HG03135 (cell line): ENCODE measurements around the gene SBNO1.
"Not testable (repeated sequence)": the region's sequence is repeated elsewhere in the genome, so short reads cannot be mapped to it uniquely, and the experiment has no call there.

Source experiments
- ATAC-seq: cut with Tn5 transposase; IDR thresholded peaks from one replicate; pipeline ENCODE4 v1.9.1; 2021; ENCODE audit warnings: mild to moderate bottlenecking, moderate library complexity; ENCODE audit not compliant: unreplicated experiment

SBNO1 gene

DNA sequence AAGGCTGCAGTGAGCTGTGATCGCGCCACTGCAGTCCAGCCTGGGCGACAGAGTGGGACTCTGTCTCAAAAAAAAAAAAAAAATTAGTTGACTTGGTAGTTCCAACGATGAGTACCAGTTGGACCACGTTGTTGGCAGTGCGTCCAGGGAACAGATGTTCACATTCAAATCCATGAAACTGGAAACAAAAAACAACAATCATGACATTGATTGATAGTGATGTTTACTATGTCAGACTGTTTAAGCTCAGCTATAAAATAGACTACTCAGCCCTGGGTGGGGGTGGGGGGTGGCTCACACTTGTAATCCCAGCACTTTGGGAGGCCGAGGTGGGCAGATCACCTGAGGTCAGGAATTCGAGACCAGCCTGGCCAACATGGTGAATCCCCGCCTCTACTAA is 112.3 kb downstream of the SBNO1 start:
- ATAC-seq: not testable (repeated sequence)

DNA sequence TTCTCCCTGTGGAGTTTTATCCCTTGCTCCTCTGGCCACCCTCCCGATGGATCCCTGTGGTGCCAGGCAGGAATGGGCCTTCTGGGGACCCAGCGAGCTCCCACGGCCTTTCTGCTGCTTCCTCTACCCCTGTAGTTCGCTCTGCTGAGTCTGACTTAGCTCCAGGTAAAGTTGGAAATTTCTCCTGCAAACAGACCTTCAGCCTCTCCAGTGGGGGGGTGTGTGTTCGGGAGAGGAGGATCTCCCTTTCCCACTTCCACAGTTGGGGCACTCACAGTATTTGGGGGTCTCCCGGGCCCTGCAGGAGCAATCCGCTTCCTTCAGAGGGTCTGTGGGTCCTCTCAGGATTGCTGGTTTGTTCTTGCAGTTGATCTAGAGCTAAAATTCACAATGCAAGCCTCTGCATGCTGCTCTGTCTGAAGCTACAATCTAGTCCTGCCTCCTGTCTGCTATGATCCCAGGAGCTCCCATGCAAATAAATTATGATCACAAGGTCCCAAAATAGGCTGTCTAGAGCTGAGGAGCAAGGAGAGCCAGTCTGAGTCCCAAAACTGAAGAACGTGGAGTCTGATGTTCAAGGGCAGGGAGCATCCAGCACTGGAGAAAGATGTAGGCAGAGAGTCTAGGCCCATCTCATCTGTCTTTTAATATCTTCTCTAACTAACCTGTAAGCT is 113.1 kb downstream of the SBNO1 start:
- ATAC-seq: no peak

DNA sequence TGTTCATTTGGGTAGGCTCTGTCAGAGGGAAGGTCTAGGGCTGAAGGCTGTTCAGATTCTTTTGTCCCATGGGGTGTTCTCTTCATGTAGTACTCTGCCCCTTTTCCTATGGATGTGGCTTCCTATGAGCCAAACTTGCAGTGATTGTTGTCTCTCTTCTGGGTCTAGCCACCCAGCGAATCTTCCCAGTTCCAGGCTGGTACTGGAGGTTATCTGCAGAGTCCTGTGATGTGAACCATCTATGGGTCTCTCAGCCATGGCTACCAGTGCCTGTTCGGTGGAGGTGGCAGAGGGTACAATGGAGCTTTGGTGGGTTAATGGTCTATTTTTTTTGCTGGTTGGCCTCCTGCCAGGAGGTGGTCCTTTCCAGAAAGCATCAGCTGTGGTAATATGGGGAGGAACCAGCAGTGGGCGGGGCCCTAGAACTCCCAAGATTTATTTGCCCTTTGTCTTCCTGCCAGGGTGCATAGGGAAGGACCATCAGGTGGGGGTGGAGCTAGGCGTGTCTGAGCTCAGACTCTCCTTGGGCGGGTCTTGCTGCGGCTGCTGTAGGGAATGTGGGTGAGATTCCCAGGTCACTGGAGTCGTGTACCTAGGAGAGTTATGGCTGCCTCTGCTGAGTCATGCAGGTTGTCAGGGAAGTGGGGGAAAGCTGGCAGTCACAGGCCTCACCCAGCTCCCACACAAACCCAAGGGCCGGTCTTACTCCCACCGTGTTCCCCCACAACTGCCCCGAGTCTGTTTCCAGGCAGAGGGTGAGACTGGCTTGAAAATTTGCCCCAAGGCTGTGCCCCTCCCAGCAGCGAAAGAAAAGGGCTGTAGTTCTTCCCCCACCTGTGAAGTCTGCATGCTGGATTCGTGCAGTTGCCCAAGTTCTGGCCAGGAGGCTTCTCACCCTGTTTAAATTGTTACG is 113.9 kb downstream of the SBNO1 start:
- ATAC-seq: no peak

DNA sequence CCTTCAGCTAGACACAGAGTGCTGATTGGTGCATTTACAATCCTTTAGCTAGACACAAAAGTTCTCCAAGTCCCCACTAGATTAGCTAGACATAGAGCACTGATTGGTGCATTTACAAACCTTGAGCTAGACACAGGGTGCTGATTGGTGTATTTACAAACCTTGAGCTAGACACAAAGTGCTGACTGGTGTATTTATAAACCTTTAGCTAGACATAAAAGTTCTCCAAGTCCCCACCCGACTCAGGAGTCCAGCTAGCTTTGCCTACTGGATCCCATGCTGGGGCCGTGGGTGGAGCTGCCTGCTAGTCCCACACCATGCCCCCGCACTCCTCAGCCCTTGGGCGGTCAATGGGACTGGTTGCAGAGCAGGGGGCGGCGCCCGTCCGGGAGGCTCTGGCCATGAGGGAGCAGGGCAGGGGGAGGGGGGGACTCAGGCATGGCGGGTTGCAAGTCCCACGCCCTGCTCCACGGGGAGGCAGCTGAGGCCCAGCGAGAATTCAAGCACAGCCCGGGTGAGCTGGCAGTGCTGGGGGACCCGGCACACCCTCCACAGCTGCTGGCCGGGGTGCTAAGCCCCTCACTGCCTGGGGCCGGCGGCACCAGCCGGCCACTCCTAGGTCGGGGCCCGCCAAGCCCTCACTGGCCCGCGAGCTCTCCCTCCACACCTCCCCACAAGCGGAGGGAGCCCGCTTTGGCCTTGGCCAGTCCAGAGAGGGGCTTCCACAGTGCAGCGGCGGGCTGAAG is 115.5 kb downstream of the SBNO1 start:
- ATAC-seq: not testable (repeated sequence)

DNA sequence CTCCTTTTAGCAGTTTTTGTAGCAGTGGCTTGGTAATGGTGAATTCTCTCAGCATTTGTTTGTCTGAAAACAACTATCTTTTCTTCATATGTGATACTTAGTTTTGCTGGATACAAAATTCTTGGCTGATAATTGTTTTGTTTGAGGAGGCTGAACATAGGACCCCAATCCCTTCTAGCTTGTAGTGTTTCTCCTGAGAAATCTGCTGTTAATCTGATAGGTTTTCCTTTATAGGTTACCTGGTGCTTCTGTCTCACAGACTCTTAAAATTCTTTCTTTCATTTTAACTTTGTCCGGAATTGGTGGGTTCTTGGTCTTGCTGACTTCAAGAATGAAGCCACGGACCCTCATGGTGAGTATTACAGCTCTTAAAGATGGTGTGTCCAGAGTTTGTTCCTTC is 116.5 kb downstream of the SBNO1 start:
- not testable (repeated sequence) for ATAC-seq

DNA sequence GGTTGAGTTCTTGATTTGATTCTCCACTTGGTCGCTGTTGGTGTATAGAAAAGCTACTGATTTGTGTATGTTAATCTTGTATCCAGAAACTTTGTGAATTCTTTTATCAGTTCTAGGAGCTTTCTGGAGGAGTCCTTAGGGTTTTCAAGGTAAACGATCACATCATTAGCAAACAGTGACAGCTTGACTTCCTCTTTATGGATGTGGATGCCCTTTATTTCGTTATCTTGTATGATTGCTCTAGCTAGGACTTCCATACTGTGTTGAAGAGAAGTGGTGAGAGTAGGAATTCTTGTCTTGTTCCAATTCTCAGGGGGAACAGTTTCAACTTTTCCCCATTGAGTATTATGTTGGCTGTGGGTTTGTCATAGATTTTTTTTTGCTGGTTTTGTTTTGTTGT is 119.0 kb downstream of the SBNO1 start:
- ATAC-seq: no peak

DNA sequence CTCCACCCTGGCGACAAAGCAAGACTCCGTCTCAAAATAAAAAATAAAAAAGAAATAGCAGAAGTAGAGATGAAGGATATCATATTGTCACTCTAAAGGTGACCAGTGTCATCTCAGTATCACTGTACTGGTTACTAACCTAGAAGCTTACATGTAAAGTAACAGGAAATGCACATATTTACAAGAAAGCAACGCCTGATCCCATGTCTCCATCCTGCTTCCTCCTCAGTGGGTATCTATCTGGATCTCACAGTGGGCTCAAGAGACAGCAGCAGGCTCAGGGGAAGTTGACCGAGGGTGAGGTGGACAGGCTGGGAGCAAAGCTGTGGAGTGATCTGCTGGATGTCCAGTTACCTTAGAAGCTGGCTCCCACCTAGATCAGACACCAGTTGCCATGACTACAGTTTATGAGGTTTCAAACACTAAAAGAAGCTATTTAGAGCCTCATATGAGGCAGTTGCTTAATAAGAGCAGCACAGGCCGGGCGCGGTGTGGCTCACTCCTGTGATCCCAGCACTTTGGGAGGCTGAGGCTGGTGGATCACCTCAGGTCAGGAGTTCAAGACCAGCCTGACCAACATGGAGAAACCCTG is 120.9 kb downstream of the SBNO1 start:
- ATAC-seq: no peak

DNA sequence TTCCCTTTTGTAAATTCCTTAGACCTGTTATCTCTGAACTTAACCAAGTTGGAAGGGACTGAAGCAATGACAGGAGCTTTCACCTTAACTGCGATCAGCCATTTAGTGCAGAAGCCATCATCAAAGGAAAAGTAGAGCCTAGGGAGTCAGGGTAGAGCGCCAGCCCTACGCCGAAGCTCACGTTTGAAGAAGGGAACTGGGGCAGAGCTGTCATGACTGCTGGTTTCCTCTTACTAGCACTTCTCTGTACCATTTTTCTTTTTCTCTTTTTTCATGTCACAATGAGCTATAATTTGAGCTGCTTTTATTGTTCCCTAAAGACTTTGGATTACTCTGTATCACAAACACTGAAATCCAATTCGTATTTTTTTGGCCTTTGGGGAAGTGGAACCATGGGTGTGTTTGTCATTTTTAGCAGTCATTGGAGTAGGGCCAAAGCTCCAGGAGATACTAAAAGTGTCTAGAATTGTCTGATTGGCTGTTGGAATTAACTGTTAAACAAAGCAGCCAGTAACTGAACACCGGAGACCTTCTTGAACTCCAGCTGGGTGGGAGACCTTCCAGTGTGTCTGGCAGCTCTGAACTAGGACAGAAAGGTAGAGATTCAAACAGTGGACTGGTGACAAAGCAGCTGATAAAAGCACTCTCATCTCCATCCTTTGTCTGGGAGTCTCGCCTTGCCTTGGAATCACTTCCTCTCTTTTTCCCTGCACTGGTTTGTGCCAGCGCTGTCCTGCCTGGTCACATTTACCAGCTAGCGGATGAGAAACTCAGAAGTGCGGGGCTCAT is 122.3 kb downstream of the SBNO1 start:
- no peak for ATAC-seq
